ENCODE measurements around the gene PJA1.

PJA1 gene

GRCh38 chrX:69144838-69145680 is 20.2 kb downstream of the PJA1 start:
- DNase-seq, result no peak

- DNase-seq, result no peak
Measured at GRCh38 chrX:69143530-69143929, 21.7 kb downstream of the PJA1 start.

- no peak for DNase-seq
Measured at GRCh38 chrX:69142788-69143469, 22.3 kb downstream of the PJA1 start.

- no peak for DNase-seq
Measured at GRCh38 chrX:69140837-69141236, 24.4 kb downstream of the PJA1 start.

- no peak for DNase-seq
Measured at GRCh38 chrX:69139516-69139915, 25.7 kb downstream of the PJA1 start.

GRCh38 chrX:69138512-69138911 is 26.7 kb downstream of the PJA1 start:
- no peak for DNase-seq

GRCh38 chrX:69138118-69138390 is 27.2 kb downstream of the PJA1 start:
- no peak for DNase-seq

- no peak for DNase-seq
Measured at GRCh38 chrX:69137371-69138117, 27.7 kb downstream of the PJA1 start.

GRCh38 chrX:69136546-69137331 is 28.5 kb downstream of the PJA1 start:
- DNase-seq, result peak in 10 of 51 donors; percentile 4 to 34 (median 6)

- DNase-seq, result peak in 2 of 51 donors; percentile 0 to 4
Measured at GRCh38 chrX:69133921-69134542, 31.2 kb downstream of the PJA1 start.

GRCh38 chrX:69131886-69132285 is 33.4 kb downstream of the PJA1 start:
- no peak for DNase-seq

GRCh38 chrX:69130439-69130838 is 34.8 kb downstream of the PJA1 start:
- no peak for DNase-seq

GRCh38 chrX:69128588-69128987 is 36.7 kb downstream of the PJA1 start:
- peak in 13 of 51 donors; percentile 2 to 15 (median 6) for DNase-seq

- no peak for DNase-seq
Measured at GRCh38 chrX:69127466-69127865, 37.8 kb downstream of the PJA1 start.

GRCh38 chrX:69126642-69127041 is 38.6 kb downstream of the PJA1 start:
- DNase-seq, result peak in 3 of 51 donors; percentile 0 to 7 (median 1)

GRCh38 chrX:69125094-69125493 is 40.2 kb downstream of the PJA1 start:
- no peak for DNase-seq

- DNase-seq, result no peak
Measured at GRCh38 chrX:69124108-69124507, 41.1 kb downstream of the PJA1 start.

- no peak for DNase-seq
Measured at GRCh38 chrX:69123481-69123880, 41.8 kb downstream of the PJA1 start.

GRCh38 chrX:69121321-69122000 is 43.8 kb downstream of the PJA1 start:
- DNase-seq, result no peak

GRCh38 chrX:69120476-69120875 is 44.8 kb downstream of the PJA1 start:
- no peak for DNase-seq

GRCh38 chrX:69119122-69119521 is 46.1 kb downstream of the PJA1 start:
- no peak for DNase-seq

All from hypothalamus (tissue), 51 donors.